HG03097 (cell line): ENCODE data around the gene TPSD1.
"Not testable (repeated sequence)": the region's sequence is repeated elsewhere in the genome, so short reads cannot be mapped to it uniquely, and the experiment has no call there.

Experiments
- ATAC-seq: cut with Tn5 transposase; IDR thresholded peaks from one replicate; pipeline ENCODE4 v1.9.1; 2021; ENCODE audit not compliant: unreplicated experiment, low FRiP score

Gene TPSD1

DNA sequence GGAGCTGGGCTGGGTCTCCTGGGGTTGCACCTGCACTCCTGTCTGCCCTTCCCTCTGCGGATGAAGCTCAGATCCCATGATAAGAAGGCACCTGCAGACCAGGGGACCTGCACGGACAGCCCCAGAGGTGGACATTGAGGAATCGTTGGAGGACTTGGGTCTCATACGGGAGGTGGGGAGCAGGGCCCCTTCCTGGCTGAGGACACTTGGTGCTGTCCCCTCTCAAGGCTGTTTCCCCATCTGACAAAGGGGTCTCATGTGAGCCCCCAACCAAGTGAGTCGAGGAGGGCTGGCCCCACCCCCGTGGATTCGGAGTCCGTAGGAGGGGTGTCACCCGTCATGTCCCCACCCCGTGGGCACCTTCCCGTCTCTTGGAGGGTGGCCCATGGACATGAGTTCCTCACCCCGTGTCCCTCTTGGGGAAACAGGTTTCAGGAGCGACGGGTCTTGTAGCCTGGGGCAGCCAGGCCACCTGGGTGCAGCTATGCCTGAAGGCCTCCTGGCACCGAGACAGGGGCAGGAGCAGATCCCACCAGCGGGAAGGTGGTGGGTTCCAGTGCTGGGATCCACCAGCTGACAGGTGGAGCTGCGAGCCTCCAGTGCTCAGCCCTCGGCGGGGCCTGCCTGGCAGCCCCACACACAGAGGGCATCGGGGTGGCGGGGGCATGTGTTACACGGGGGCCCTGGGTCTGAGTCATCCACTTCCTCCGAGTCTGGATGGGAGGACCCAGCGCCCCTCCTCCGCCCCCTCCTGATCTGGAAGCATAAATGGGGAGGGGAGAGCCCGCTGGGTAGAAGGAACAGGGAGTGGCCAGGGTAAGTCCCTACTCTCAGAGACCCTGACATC is at the start of gene TPSD1:
Gene TPSD1, plus strand, starts transcription at position 794 of the 847 bp plus-strand sequence. CDS start 212 bp downstream, outside the sequence.
- not testable (repeated sequence) for ATAC-seq

DNA sequence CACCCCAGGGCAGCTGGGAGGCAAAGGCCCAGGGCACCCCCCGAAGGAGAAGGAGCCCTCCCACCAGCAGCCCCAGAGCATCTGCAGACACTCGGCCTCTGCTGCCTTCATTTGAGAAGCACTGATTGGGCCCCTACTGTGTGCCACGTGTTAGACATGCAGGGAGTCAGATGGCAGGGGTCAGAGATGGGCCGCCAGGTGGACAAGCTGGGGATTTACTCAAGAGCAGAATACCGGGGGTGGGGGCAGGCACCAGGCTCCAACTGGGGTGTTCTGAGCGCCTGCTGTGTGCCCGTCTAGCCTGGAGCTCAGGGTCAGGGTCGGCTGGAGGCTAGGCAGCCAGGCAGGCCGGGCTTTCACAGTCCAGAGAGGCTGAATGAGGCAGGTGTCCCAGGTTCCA is 49.5 kb upstream of the TPSD1 start:
- no peak for ATAC-seq

- ATAC-seq = no peak
Measured at GRCh38 chr16:1206786-1207185, 49.1 kb upstream of the TPSD1 start.

GRCh38 chr16:1208239-1208830 is 47.5 kb upstream of the TPSD1 start:
- ATAC-seq = no peak

DNA sequence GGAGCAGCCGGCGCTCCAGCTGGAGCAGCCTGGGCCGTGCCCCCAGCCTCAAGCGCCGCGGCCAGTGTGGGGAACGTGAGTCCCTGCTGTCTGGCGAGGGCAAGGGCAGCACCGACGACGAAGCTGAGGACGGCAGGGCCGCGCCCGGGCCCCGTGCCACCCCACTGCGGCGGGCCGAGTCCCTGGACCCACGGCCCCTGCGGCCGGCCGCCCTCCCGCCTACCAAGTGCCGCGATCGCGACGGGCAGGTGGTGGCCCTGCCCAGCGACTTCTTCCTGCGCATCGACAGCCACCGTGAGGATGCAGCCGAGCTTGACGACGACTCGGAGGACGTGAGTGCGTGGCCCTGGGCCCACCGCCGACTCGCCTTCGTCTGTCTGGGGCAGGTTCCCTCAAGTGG is 46.8 kb upstream of the TPSD1 start:
- ATAC-seq = no peak

GRCh38 chr16:1210461-1210860 is 45.4 kb upstream of the TPSD1 start:
- ATAC-seq = no peak

GRCh38 chr16:1211451-1212268 is 44.2 kb upstream of the TPSD1 start:
- no peak for ATAC-seq

- ATAC-seq = no peak
Measured at GRCh38 chr16:1212616-1213194, 43.2 kb upstream of the TPSD1 start.

DNA sequence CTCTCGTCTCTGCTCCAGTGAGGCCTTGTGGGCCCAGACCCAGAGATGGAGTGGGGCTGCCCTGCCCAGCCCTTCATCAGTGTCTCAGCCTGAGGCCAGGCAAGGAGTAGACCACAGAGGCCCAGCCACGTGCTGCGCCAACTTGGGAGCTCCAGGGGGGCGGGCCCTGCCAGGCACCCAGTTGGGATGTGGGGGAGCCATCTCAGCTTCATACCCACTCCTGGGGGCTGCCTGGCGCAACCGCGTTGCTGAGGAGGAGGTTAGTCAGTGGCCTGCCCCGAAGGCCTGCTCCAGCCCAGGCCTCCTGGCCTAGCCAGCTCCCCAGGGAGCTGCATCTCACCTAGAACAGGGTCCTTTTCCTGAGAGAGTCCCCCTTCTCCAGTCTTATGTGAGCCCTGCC is 42.6 kb upstream of the TPSD1 start:
- ATAC-seq = no peak

GRCh38 chr16:1213796-1214372 is 42.0 kb upstream of the TPSD1 start:
- ATAC-seq = no peak

GRCh38 chr16:1214719-1215118 is 41.1 kb upstream of the TPSD1 start:
- ATAC-seq = no peak

GRCh38 chr16:1215574-1216295 is 40.1 kb upstream of the TPSD1 start:
- no peak for ATAC-seq

DNA sequence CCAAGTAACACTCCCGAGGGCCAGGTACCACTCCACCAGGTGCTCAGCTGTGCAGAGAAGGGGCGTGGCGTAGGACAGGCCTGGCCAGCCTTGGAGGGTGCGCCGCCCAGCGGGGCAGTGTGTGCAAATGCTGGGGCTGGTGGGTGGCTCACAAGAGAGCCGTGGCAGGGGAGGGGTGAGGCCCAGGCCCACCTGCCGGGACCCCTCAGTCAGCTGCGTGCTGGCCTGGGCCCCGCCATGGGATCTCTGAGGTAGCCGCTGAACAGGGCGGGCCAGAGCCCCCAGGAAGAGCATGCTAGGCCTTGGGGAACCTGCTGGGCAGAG is 39.6 kb upstream of the TPSD1 start:
- ATAC-seq = no peak

DNA sequence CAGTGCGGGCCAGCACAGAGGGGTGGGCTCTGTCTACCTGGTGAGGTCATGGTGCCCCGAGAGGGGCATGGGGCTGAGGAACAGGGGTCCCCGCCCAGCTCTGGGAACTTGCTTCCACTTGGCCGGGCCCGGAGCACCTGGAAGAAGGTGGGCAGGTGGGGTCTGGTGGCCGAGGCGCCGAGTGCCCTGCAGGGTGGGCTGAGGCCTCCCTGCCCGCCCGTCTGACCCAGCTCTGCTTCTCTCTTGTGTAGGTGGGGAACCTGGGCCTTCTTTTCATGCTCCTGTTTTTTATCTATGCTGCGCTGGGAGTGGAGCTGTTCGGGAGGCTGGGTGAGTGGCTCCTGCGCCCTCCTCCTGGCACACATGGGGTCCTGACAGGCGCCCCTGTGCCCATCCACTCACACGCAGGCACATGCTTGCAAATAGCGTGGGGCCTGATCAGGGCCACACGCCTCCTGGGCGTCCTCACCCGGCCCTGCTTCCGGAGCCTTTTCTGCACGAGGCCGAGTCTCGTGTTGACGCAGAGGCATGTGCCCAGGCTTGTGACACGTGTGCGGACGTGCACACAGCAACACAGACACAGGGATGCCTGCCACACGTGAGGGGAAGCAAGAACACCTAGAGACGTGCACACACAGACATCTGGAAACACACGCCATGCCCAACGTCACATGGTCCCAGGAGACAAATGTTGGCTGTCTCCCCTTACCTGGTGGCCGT is 39.0 kb upstream of the TPSD1 start:
- no peak for ATAC-seq

- ATAC-seq = no peak
Measured at GRCh38 chr16:1217526-1217925, 38.3 kb upstream of the TPSD1 start.

DNA sequence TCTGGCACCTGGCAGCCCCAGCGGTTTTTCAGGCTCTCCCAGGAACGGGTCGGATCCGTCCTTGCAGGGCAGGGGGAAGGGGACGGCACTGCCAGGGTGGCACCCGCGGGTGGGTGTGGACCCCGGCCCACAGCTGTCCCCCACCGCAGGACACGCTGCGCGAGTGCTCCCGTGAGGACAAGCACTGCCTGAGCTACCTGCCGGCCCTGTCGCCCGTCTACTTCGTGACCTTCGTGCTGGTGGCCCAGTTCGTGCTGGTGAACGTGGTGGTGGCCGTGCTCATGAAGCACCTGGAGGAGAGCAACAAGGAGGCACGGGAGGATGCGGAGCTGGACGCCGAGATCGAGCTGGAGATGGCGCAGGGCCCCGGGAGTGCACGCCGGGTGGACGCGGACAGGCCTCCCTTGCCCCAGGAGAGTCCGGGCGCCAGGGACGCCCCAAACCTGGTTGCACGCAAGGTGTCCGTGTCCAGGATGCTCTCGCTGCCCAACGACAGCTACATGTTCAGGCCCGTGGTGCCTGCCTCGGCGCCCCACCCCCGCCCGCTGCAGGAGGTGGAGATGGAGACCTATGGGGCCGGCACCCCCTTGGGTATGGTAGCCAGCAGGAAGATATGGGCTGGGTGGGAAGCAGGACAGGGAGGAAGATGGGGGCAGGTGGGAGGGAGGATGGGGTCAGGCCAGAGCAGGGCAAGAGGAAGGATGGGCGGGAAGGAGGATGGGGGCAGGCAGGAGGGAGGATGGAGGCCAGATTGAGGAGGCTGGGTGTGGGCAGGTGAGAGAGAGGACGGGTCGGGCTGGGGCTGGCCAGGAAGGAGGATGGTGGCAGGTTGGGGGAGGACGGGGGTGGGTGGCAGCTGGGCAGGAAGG is 37.6 kb upstream of the TPSD1 start:
- ATAC-seq = no peak

DNA sequence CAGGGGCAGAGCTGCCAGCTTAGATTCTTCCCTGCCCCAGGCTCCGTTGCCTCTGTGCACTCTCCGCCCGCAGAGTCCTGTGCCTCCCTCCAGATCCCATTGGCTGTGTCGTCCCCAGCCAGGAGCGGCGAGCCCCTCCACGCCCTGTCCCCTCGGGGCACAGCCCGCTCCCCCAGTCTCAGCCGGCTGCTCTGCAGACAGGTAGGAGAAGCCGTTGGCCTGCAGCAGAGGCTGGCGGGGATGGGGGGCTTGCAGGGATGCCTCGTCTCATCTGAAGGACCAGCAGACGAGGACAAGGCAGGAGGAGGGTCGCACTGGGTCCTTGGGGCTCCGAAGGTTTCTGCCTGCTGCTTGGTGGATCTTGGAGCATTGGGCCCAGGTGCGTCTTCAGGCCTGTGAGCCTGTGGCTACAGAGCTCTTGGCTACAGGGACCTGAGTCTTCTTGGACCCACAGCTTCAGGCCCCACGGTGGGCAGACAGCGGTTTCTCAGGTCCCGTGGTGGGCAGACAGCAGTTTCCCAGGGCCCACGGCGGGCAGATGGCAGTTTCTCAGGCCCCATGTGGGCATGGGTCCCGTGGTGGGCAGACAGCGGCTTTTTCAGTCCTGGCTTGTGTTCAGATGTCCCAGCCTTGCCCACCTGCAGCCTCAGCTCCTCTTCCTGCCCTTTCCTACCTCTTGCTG is 36.8 kb upstream of the TPSD1 start:
- ATAC-seq = no peak

DNA sequence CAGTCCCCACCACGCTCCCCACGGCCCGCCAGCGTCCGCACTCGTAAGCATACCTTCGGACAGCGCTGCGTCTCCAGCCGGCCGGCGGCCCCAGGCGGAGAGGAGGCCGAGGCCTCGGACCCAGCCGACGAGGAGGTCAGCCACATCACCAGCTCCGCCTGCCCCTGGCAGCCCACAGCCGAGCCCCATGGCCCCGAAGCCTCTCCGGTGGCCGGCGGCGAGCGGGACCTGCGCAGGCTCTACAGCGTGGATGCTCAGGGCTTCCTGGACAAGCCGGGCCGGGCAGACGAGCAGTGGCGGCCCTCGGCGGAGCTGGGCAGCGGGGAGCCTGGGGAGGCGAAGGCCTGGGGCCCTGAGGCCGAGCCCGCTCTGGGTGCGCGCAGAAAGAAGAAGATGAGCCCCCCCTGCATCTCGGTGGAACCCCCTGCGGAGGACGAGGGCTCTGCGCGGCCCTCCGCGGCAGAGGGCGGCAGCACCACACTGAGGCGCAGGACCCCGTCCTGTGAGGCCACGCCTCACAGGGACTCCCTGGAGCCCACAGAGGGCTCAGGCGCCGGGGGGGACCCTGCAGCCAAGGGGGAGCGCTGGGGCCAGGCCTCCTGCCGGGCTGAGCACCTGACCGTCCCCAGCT is 35.7 kb upstream of the TPSD1 start:
- ATAC-seq = no peak
